ENCODE results near the gene NUP210. TPM values are rescaled to one million over a fixed set of nuclear protein-coding genes. Genes with fewer than 3 reads are reported as not detected.

NUP210 gene
- polyA plus RNA-seq, 3 donors = 0.67 to 4.5 (median 1.4) TPM

GRCh38 chr3:13364602-13365271 is 55.4 kb downstream of the NUP210 start:
- H3K27ac ChIP-seq (ENCODE audit: low read depth, low read length) = no peak overlapping the region
- 79 to 86% (median 81%) methylated on average over 12 of the region's 12 CpGs for WGBS, 3 donors

DNA sequence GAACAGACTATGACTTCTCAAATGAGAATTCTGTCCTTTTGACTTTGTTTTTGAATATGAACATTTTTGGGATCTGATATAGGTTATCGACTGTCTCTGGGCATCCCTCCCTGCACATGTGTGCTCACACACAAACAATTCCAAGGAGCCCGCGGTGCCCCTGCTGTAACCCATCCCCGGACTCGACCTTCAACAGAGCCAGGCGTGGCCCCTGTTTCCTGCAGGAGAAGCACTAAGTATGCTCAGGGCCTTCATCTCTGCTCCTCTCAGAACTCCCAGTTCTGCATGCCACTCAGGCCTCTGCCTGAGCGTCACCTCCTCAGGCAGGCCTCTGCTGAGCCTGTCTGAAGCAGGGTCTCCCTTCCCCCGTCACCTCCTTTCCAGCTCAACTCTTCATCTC is 57.6 kb downstream of the NUP210 start:
- H3K27ac ChIP-seq (ENCODE audit: low read depth, low read length) = no peak overlapping the region
- 91 to 95% (median 94%) methylated on average over 8 of the region's 8 CpGs for WGBS, 3 donors

DNA sequence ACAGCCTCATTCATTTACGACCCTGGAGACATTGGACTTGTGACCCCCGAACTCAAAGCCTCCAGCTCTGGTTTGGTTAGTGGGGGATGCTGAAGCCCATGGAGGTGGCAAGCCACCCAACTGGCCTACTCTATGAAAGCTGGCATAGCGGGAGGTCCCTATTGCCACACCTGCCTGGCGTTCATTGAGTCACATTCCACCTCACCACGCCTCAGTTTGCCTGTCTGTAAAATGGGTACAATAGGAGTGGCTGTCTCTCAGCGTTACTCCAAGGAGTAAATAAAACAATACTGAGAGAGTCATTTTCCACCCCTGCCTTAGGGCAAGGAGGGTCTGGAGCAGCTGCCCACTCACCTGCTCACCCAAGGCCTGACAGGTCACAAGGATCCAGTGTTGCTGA is 60.2 kb downstream of the NUP210 start:
- 91 to 97% (median 93%) methylated on average over 6 of the region's 6 CpGs for WGBS, 3 donors
- H3K27ac ChIP-seq (ENCODE audit: low read depth, low read length) = no peak overlapping the region

DNA sequence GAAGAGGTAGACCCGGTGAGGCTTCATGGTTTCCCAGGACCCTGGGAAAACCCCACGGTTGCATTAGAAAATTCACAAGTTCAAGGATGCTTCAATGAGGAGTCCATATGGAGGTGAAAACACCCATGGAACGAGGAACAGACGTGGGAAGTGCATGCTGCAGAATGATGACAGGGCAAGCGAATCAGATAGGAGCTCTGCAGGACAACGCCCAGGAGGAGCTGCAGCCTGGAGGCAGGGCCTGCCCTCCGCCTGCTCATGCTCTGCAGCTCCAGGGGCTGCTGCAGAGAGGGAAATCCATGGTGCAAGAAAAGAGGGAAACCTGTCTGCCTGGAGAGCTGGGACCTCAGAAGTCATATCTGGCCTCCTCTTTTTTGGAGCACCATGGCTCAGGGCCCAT is 61.5 kb downstream of the NUP210 start:
- WGBS, 3 donors = 87 to 93% (median 87%) methylated on average over 7 of the region's 7 CpGs
- no peak overlapping the region for H3K27ac ChIP-seq (ENCODE audit: low read depth, low read length)

DNA sequence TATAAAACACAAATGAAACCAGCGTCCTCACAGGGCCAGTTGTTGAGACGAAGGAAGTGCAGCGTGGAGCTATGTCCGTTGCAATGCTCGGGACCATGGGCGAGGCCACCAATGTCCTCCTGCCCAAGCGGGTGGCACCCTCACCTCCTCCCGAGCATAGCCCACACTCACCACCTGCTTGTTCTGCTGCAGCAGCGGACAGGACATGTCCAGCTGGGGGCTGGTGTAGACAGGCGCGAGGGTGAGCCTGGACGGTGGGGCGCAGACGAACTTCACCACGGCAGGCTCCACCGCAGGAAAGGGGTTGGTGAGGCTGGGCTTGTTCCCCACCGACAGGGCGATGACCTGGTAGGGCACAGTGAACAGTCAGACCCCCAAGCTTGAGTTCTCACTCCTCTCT is 62.1 kb downstream of the NUP210 start:
- H3K27ac ChIP-seq (ENCODE audit: low read depth, low read length) = no peak overlapping the region
- WGBS, 3 donors = 89 to 95% (median 92%) methylated on average over 18 of the region's 18 CpGs

- H3K27ac ChIP-seq (ENCODE audit: low read depth, low read length) = no peak overlapping the region
- WGBS, 3 donors = 87 to 90% (median 88%) methylated on average over 11 of the region's 11 CpGs
Measured at GRCh38 chr3:13357074-13357473, 63.0 kb downstream of the NUP210 start.

DNA sequence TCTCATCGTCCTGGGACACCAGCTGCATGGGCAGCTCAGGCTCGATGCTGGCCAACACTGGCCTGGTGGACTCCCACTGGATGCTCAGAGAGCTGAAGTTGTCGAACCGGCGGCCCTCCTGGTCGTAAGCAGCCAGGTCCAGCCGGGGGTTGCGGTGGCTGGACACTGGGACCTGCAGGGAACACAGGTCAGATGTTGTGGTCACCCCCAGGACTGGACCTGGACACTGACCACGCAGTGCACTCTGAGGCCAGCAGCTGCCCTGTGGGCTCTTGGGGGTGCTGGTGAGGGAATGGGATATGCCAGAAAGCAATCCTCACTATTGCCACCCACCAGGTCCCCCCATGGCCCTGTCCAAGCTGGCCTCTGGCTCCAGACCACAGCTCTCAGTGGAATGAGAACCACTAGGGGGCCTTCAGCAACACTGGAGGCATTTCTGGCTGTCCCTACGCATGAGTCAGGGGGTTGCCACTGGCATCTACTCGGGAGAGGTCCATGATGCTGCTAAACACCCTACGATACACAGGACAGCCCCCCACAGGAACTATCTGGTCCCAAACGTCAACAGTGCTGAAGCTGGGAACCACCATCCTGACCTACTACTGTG is 66.1 kb downstream of the NUP210 start:
- WGBS, 3 donors = 77 to 86% (median 84%) methylated on average over 13 of the region's 13 CpGs
- no peak overlapping the region for H3K27ac ChIP-seq (ENCODE audit: low read depth, low read length)

GRCh38 chr3:13353506-13353905 is 66.6 kb downstream of the NUP210 start:
- no peak overlapping the region for H3K27ac ChIP-seq (ENCODE audit: low read depth, low read length)
- WGBS, 3 donors = 63 to 87% (median 72%) methylated on average over 5 of the region's 5 CpGs

DNA sequence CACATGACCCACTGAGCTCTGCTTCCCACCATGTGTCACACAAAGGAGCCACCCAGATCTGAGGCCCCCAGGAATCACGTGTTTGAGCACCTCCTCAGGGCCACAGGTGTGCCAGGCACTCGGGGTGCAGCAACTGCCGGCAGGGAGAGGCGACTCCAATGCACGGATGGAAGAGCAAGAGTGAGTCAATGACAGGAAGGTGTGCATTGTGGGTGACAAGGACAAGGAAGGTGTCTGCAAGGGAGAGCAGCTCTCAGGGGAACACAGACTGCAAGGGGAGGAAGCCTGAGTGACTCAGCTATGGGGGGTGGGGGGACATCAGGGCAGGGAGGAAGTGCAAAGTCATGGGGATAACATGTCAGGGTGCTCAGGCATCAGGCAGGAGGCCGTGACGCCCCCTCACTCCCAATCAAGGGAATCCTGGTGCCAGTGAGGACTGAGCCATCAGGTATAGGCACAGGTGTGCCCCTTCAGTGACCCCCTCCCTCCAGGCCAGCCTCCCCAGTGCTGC is 67.4 kb downstream of the NUP210 start:
- WGBS, 3 donors = 49 to 76% (median 53%) methylated on average over 7 of the region's 7 CpGs

GRCh38 chr3:13349823-13350222 is 70.3 kb downstream of the NUP210 start:
- 72 to 87% (median 79%) methylated on average over 3 of the region's 3 CpGs for WGBS, 3 donors
- no peak overlapping the region for H3K27ac ChIP-seq (ENCODE audit: low read depth, low read length)

More for the DNA sequence above, 67.4 kb downstream of the NUP210 start:
- H3K27ac ChIP-seq (ENCODE audit: low read depth, low read length) = no peak overlapping the region

DNA sequence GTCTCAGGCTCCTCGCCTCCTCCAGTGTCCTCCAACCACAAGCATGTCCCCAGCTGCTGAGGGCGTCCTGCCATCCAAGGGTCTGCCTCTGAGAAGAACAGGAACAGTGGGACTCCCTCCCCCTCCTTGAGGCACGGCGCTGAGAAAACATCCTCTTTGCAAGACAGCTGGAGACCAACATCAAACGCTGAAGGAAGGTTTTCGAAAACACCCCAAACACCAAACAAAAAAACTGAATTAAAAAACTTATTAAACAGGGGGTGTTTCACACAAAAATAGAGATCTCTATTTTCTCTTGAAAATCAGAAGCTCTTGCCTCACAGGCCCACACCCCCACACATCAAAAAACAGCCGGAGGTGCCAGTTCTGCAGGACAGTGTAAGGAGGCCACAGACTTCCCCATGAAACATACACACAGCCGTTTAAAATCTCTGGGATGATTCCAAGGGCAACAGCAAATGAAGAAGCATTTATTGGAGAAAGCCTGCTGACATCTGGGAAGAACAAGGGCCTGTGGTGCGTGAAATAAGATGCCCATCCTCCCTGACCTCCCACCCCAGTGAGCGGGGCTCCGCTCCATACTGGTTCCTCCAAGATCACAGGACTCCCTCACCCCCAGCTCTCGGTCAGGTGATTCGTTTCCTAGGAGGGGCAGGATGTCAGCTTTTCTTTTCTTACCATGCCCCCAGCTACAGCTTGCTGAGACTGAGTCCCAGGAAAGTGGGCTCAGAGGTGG is 71.3 kb downstream of the NUP210 start:
- WGBS, 3 donors = 39 to 73% (median 43%) methylated on average over 13 of the region's 13 CpGs
- H3K27ac ChIP-seq (ENCODE audit: low read depth, low read length) = no peak overlapping the region

- no peak overlapping the region for H3K27ac ChIP-seq (ENCODE audit: low read depth, low read length)
- 82 to 87% (median 83%) methylated on average over 3 of the region's 3 CpGs for WGBS, 3 donors
Measured at GRCh38 chr3:13348100-13348499, 72.0 kb downstream of the NUP210 start.

- WGBS, 3 donors = 61 to 75% (median 72%) methylated on average over 15 of the region's 15 CpGs
- no peak overlapping the region for H3K27ac ChIP-seq (ENCODE audit: low read depth, low read length)
Measured at GRCh38 chr3:13347390-13347950, 72.7 kb downstream of the NUP210 start.

DNA sequence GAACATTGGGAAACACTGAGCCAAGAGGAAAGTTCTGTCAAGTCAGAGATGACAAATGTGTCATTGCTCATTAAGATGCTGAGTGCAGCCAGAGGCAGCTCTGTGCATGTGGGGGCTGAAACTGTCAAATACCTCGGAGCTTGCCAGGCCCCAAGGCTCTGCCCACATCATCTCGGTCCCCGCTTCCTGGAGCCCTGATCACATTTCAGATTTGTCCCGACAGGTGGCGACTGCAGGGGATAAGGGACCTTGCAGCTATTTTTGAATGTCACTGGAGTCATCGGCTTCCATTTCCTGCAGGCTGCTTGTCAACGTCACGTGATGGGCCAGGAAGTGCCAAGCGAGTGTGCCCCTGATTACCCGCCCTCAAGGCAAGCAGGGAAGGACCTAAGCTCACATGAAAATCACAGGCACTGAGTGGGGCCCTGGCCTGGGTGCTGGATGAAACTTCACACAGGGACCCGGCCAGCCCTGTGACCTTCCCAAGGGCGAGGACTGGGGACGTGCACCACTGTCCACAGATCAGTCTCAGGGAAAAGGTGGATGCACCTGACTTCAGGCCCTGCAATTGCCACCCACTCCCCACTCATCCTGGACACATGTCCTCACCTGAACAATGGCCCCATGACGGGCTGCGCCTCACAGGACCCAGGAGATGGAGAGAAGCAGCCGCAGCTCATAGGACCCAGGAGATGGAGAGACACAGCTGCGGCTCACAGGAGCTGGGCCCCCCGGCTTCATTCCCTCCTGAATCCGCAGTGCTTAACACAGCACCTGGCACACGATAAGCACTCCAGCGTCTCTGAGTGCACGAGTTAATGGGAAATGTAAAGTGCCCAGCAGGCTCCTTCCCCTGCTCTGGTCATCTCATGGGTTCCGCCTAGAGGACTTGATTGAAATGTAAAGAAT is 73.4 kb downstream of the NUP210 start:
- 52 to 75% (median 64%) methylated on average over 23 of the region's 23 CpGs for whole genome bisulfite sequencing, 3 donors
- no peak overlapping the region for H3K27ac ChIP-seq (ENCODE audit: low read depth, low read length)

GRCh38 chr3:13345772-13346171 is 74.3 kb downstream of the NUP210 start:
- no peak overlapping the region for H3K27ac ChIP-seq (ENCODE audit: low read depth, low read length)
- WGBS, 3 donors = 89 to 92% (median 91%) methylated on average over 6 of the region's 6 CpGs

- H3K27ac ChIP-seq (ENCODE audit: low read depth, low read length) = no peak overlapping the region
- WGBS, 3 donors = 86 to 92% (median 90%) methylated on average over 8 of the region's 8 CpGs
Measured at GRCh38 chr3:13345284-13345683, 74.8 kb downstream of the NUP210 start.

DNA sequence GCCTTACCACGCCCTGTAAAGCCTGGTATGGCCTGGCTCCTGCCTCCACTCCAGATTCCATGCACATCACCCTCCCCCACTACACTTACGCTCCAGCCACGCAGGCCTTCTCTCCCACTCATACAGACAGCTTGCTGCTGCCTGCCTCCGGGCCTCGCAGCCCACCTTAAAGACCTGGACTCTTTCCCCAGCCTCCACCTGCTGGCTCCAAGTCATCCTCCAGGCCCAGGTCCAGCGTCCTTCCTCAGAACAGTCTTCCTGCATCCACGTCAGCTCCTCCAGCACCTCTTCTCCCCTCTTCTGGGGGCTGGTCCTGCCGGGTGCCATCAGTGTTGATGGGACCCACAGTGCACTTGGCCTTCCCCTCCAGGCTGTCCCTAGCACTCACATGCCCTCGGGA is 75.5 kb downstream of the NUP210 start:
- 91 to 94% (median 91%) methylated on average over 9 of the region's 9 CpGs for WGBS, 3 donors
- no peak overlapping the region for H3K27ac ChIP-seq (ENCODE audit: low read depth, low read length)

DNA sequence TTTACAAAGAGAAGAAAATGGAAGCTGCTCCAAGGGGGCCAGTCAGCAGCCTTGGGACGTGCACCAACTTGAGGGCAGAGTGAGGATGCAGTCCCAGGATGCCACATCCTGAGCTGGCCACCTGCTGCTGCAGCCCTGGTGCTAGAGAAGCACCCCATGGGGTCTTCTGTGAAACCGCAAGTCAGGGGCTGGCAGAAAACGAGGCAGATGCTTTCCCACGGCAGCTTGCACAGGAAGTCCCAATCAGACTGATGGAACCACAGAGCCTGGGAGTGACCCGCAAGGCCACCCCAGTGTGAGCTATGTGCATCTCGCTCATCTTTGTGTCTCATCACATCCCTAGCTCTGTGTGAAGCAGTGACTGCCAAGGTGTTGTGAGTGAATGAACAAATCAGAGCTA is 76.5 kb downstream of the NUP210 start:
- H3K27ac ChIP-seq (ENCODE audit: low read depth, low read length) = no peak overlapping the region
- 67 to 90% (median 69%) methylated on average over 6 of the region's 6 CpGs for WGBS, 3 donors
